Fibroblast of lung (primary cell): ENCODE measurements around the gene MINDY4B. TPM values are rescaled to one million over a fixed set of nuclear protein-coding genes. Genes with fewer than 3 reads are reported as not detected.
"Not testable (repeated sequence)": the region's sequence is repeated elsewhere in the genome, so short reads cannot be mapped to it uniquely, and the experiment has no call there.

Experiments
- DNase-seq, 2 donors: peaks; one replicate each; pipeline versions ENCODE4 v3.0.0 to v3.0.0-alpha.2; 2010; ENCODE audit warnings: low read depth in 2 of 2
- H2AFZ ChIP-seq: 2 replicates; pipeline ENCODE4 v1.5.1; 2012; ENCODE audit warnings: low read length, control low read depth, inconsistent platforms
- H3K27ac ChIP-seq: 2 replicates; pipeline ENCODE4 v1.5.1; 2011; ENCODE audit warnings: low read length, control low read depth; ENCODE audit not compliant: insufficient read depth
- H3K27me3 ChIP-seq: 2 replicates; pipeline ENCODE4 v1.5.1; 2011; ENCODE audit warnings: mild to moderate bottlenecking, low read length; ENCODE audit not compliant: control insufficient read depth, insufficient read depth
- H3K36me3 ChIP-seq: 2 replicates; pipeline ENCODE4 v1.5.1; 2011; ENCODE audit warnings: low read length; ENCODE audit not compliant: control insufficient read depth, insufficient read depth
- H3K4me1 ChIP-seq: 2 replicates; pipeline ENCODE4 v1.5.1; 2011; ENCODE audit warnings: low read length; ENCODE audit not compliant: control insufficient read depth, insufficient read depth; ENCODE audit errors: extremely low read depth
- H3K4me2 ChIP-seq: 2 replicates; pipeline ENCODE4 v1.5.1; 2011; ENCODE audit warnings: low read length, control low read depth; ENCODE audit not compliant: insufficient read depth; ENCODE audit errors: extremely low read depth
- H3K4me3 ChIP-seq, 4 experiments: fragments of 200-600 bp in 1 of 4; sonication (generic) in 1 of 4; replicated peaks in 1 of 4; 2 replicates each; pipeline ENCODE4 v1.5.1; 2011 to 2016; ENCODE audit warnings: low read length in 4 of 4, low read depth in 3 of 4, mild to moderate bottlenecking in 3 of 4, control low read depth in 2 of 4, inconsistent platforms in 1 of 4, mixed read lengths in 1 of 4; ENCODE audit not compliant: insufficient read depth in 1 of 4; ENCODE audit errors: control extremely low read depth in 1 of 4
- H3K79me2 ChIP-seq: 2 replicates; pipeline ENCODE4 v1.5.1; 2012; ENCODE audit warnings: mild to moderate bottlenecking, low read length, inconsistent platforms; ENCODE audit not compliant: control insufficient read depth, insufficient read depth
- H3K9ac ChIP-seq: 2 replicates; pipeline ENCODE4 v1.5.1; 2011; ENCODE audit warnings: mild to moderate bottlenecking, low read length, control low read depth; ENCODE audit not compliant: insufficient read depth
- H3K9me3 ChIP-seq: 2 replicates; pipeline ENCODE4 v1.5.1; 2012; ENCODE audit warnings: low read depth, low read length; ENCODE audit not compliant: control insufficient read depth, insufficient read depth
- H4K20me1 ChIP-seq: 2 replicates; pipeline ENCODE4 v1.5.1; 2011; ENCODE audit warnings: low read length; ENCODE audit not compliant: control insufficient read depth, insufficient read depth; ENCODE audit errors: extremely low read depth
- CTCF ChIP-seq, 2 donors: IDR thresholded peaks in 1 of 2; conservative IDR thresholded peaks in 1 of 2; 1 replicate in 1 of 2; 2 replicates in 1 of 2; pipeline ENCODE4 v1.5.1; 2011 to 2012; ENCODE audit warnings: low read length in 2 of 2, control low read depth in 1 of 2, inconsistent platforms in 1 of 2, low read depth in 1 of 2, mild to moderate bottlenecking in 1 of 2
- EZH2 ChIP-seq: IDR thresholded peaks from 2 replicates; pipeline ENCODE4 v1.5.1; 2012; ENCODE audit warnings: low read length, control low read depth, mild to moderate bottlenecking; ENCODE audit errors: missing control alignments
- polyA plus RNA-seq, 2 donors: library from polyadenylated mRNA; depleted of rRNA in 1 of 2; stranded (reverse) in 1 of 2; unstranded in 1 of 2; fragments of >200 nt; gene quantifications; 2 replicates each; pipeline ENCODE4 v1.2.1, GENCODE V29; 2011 to 2012; ENCODE audit warnings: missing spikeins in 1 of 2
- total RNA-seq: library from RNA; depleted of rRNA; stranded (reverse); fragments of >200 nt; gene quantifications from 2 replicates; pipeline ENCODE4 v1.2.1, GENCODE V29; 2014

MINDY4B gene
- total and polyA plus RNA-seq, 2 donors (not counting 1 experiment from before 2014, with no cell fraction given): not detected

- Histone ChIP-seq H3K9ac (no peak overlapping the region), H3K4me2 (no peak overlapping the region), H3K9me3 (no peaks in the 10 kb centered on the region), H3K79me2 (no peaks in the 10 kb centered on the region), H3K4me3 (no peak overlapping the region), H3K36me3 (no peaks in the 10 kb centered on the region), H2AFZ (no peak overlapping the region), H3K27ac (no peak overlapping the region), H3K4me1 (no peaks in the 10 kb centered on the region), H4K20me1 (no peaks in the 10 kb centered on the region), H3K27me3 (peaks cover 4% of the 10 kb centered on the region)
- no peak for TF ChIP-seq EZH2
- no peak for TF ChIP-seq CTCF (conservative IDR thresholded peaks at IDR 0.05 in 1 of 2, IDR thresholded peaks at IDR 0.05 in 1 of 2; ENCODE audit: low read depth in 1 of 2, low read length in 2 of 2)
- no peak for DNase-seq
These were observed 37.8 kb downstream of the MINDY4B start for GRCh38 chr3:150867434-150867833.

- H3K27me3 ChIP-seq, H4K20me1 ChIP-seq, H2AFZ ChIP-seq, H3K4me2 ChIP-seq, DNase-seq, H3K9ac ChIP-seq, H3K4me1 ChIP-seq, H3K9me3 ChIP-seq, H3K4me3 ChIP-seq, H3K36me3 ChIP-seq, H3K79me2 ChIP-seq, H3K27ac ChIP-seq: not testable (repeated sequence)
These were observed 41.3 kb downstream of the MINDY4B start for GRCh38 chr3:150863921-150864320.

GRCh38 chr3:150861851-150862250 is 43.4 kb downstream of the MINDY4B start:
- H3K36me3 ChIP-seq: no peaks in the 10 kb centered on the region
- no peak overlapping the region for H3K4me3 ChIP-seq
- no peak overlapping the region for H2AFZ ChIP-seq
- H3K4me1 ChIP-seq: no peaks in the 10 kb centered on the region
- H3K9me3 ChIP-seq: no peaks in the 10 kb centered on the region
- no peak overlapping the region for H3K4me2 ChIP-seq
- no peak overlapping the region for H3K9ac ChIP-seq
- H4K20me1 ChIP-seq: no peaks in the 10 kb centered on the region
- no peak overlapping the region for H3K27ac ChIP-seq
- TF ChIP-seq CTCF (conservative IDR thresholded peaks at IDR 0.05 in 1 of 2, IDR thresholded peaks at IDR 0.05 in 1 of 2; ENCODE audit: low read depth in 1 of 2, low read length in 2 of 2) (no peak), EZH2 (no peak)
- H3K79me2 ChIP-seq: no peaks in the 10 kb centered on the region
- DNase-seq: no peak
- H3K27me3 ChIP-seq: peaks cover 9% of the 10 kb centered on the region

- H3K4me2 ChIP-seq, H3K9ac ChIP-seq, H2AFZ ChIP-seq, H3K4me1 ChIP-seq, H3K9me3 ChIP-seq, DNase-seq, H3K36me3 ChIP-seq, H3K79me2 ChIP-seq, H4K20me1 ChIP-seq, H3K27me3 ChIP-seq, H3K4me3 ChIP-seq, H3K27ac ChIP-seq: not testable (repeated sequence)
These were observed 47.3 kb downstream of the MINDY4B start for GRCh38 chr3:150857936-150858335.
